ENCODE data around the gene KIF3C.
"Not testable (repeated sequence)": the region's sequence is repeated elsewhere in the genome, so short reads cannot be mapped to it uniquely, and the experiment has no call there.

Gene KIF3C

DNA sequence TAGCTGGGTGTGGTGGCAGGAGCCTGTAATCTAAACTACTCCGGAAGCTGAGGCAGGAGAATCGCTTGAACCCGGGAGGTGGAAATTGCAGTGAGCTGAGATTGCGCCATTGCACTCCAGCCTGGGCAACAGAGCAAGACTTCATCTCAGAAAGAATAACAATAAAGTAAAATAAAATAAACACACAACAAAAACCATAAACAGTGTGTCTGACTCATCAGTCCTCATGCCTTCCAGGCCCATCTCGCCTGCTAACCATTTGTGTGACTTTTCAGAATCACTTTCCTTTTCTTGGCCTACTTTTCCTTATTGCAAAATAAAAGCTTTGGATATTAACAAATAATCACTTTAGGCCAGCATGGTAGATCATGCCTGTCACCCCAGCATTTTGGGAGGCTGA is 62.0 kb downstream of the KIF3C start:
- Mint-ChIP-seq H3K4me1 (peaks cover 10% of the 10 kb centered on the region), H3K36me3 (no peaks in the 10 kb centered on the region), H3K9me3 (no peaks in the 10 kb centered on the region), H3K27ac (no peak overlapping the region), H3K4me3 (no peak overlapping the region), H3K27me3 (no peaks in the 10 kb centered on the region)

DNA sequence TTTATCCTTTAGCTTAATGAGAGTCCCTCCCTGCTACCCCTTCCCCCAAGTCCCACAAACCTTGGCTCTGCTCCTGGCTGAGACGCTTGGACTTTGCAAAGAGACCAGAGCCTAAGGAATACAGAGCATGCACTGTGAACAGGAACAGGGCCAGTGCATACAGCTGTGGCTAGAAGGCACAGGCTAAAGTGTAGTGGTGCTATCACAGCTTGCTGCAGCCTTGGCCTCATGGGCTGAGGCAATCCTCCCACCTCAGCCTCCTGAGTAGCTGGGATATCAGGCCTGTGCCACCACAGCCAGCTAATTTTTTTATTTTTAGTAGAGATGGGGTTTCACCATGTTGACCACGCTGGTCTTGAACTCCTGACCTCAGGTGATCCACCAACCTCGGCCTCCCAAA is 64.5 kb downstream of the KIF3C start:
- Mint-ChIP-seq H3K9me3 (no peaks in the 10 kb centered on the region), H3K4me1 (peaks cover 14% of the 10 kb centered on the region), H3K36me3 (no peaks in the 10 kb centered on the region), H3K4me3 (no peak overlapping the region), H3K27ac (no peak overlapping the region), H3K27me3 (no peaks in the 10 kb centered on the region)

DNA sequence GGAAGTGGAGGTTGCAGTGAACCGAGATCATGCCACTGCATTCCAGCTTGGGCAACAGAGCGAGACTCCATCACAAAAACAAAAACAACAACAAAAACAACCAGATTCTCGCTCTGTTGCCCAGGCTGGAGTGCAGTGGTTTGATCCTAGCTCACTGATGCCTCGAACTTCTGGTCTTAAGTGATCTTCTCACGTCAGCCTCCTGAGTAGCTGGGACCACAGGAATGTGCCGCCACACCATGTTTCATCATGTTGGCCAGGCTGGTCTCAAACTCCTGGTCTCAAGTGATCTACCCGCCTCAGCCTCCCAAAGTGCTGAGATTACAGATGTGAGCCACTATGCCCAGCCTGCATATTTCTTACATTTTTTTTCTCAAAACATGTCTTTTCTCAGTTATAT is 64.9 kb downstream of the KIF3C start:
- H3K27ac Mint-ChIP-seq, H3K27me3 Mint-ChIP-seq, H3K4me3 Mint-ChIP-seq, H3K9me3 Mint-ChIP-seq, H3K36me3 Mint-ChIP-seq: not testable (repeated sequence)
- H3K4me1 Mint-ChIP-seq: peaks cover 14% of the 10 kb centered on the region

DNA sequence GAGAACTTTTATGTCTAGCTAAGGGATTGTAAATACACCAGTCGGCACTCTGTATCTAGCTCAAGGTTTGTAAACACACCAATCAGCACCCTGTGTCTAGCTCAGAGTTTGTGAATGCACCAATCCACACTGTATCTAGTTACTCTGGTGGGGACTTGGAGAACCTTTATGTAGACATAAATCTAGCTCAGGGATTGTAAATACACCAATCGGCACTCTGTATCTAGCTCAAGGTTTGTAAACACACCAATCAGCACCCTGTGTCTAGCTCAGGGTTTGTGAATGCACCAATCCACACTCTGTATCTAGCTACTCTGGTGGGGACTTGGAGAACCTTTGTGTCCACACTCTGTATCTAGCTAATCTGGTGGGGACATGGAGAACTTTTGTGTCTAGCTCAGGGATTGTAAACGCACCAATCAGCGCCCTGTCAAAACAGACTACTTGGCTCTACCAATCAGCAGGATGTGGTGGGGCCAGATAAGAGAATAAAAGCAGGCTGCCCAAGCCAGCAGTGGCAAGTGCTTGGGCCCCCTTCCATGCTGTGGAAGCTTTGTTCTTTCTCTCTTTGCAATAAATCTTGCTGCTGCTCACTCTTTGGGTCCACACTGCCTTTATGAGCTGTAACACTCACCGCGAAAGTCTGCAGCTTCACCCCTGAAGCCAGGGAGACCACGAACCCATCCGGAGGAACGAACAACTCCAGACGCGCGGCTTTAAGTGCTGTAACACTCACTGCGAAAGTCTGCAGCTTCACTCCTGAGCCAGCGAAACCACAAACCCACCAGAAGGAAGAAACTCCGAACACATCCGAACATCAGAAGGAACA is 66.1 kb downstream of the KIF3C start:
- H3K9me3 Mint-ChIP-seq, H3K27me3 Mint-ChIP-seq: not testable (repeated sequence)

DNA sequence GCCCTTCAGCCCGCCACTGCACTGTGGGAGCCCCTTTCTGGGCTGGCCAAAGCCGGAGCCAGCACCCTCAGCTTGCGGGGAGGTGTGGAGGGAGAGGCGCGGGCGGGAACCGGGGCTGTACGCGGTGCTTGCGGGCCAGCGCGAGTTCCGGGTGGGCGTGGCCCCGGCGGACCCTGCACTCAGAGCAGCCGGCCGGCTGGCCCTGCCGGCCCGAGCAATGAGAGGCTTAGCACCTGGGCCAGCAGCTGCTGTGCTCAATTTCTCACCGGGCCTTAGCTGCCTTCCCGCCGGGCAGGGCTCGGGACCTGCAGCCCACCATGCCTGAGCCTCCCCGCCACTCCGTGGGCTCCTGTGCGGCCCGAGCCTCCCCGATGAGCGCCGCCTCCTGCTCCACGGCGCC is 66.9 kb downstream of the KIF3C start:
- peaks cover 14% of the 10 kb centered on the region for H3K4me1 Mint-ChIP-seq
- not testable (repeated sequence) for H3K36me3 Mint-ChIP-seq, H3K27ac Mint-ChIP-seq, H3K9me3 Mint-ChIP-seq, H3K27me3 Mint-ChIP-seq, H3K4me3 Mint-ChIP-seq

More for the DNA sequence above, 66.1 kb downstream of the KIF3C start:
- peak overlapping the region; percentile 16 for H3K27ac Mint-ChIP-seq
- H3K36me3 Mint-ChIP-seq: not testable (repeated sequence)
- H3K4me3 Mint-ChIP-seq: peak overlapping the region; percentile 83
- peaks cover 14% of the 10 kb centered on the region for H3K4me1 Mint-ChIP-seq

GRCh38 chr2:25913696-25913973 is 68.7 kb downstream of the KIF3C start:
- not testable (repeated sequence) for H3K4me3 Mint-ChIP-seq, H3K9me3 Mint-ChIP-seq, H3K27me3 Mint-ChIP-seq, H3K36me3 Mint-ChIP-seq, H3K27ac Mint-ChIP-seq
- H3K4me1 Mint-ChIP-seq: peaks cover 14% of the 10 kb centered on the region

DNA sequence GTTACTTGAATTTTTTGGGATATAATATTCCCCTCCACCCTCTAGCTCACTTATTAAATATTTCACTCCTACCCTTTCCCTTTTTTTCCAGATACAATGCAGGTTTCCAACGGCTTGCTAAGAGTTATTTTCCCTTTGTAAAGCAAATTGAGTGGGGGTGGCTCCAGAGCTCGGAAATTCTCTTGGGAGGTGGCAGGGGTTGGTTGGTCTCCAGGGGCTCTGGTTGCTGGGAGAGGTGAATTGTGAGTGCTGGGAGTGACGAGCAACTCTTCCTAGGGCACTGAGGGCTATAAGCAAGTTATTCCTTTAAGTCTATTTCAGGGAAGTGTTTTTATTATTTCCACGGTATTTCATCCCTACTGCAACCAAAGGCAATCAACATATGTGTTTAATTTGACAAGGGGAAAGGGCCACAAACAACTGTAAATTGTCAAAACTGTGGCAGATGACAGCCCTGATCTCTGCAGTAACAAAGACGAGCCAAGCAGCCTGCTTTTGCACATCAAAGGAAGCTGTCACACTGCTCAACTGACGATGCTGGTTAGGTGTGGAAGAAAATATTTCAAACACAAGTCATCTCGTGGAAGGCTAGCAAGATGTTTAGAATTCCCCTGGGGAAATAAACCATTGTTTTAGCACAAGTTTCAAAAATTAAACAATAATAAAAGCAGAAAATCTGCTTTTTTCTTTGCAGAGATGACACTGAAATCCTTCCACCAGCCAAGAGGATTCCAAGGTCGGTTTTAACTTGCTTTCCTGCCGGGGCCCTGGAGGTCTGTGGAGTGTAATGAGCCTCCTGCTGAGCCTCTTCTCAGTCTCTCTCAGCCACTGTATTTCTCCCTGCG is 69.2 kb downstream of the KIF3C start:
- H3K27me3 Mint-ChIP-seq: no peaks in the 10 kb centered on the region
- no peak overlapping the region for H3K4me3 Mint-ChIP-seq
- H3K9me3 Mint-ChIP-seq: no peaks in the 10 kb centered on the region
- H3K4me1 Mint-ChIP-seq: peaks cover 14% of the 10 kb centered on the region
- H3K36me3 Mint-ChIP-seq: no peaks in the 10 kb centered on the region
- no peak overlapping the region for H3K27ac Mint-ChIP-seq

DNA sequence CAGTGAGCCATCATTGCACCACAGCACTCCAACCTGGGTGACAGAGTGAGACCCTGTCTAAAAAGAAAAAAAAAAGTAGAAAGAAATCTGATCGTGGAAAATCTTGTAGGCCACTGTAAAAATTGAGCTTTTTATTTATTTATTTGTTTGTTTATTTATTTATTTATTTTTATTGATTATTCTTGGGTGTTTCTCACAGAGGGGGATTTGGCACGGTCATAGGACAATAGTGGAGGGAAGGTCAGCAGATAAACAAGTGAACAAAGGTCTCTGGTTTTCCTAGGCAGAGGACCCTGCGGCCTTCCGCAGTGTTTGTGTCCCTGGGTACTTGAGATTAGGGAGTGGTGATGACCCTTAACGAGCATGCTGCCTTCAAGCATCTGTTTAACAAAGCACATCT is 72.7 kb downstream of the KIF3C start:
- H3K4me1 Mint-ChIP-seq, H3K36me3 Mint-ChIP-seq, H3K27ac Mint-ChIP-seq, H3K27me3 Mint-ChIP-seq, H3K9me3 Mint-ChIP-seq, H3K4me3 Mint-ChIP-seq: not testable (repeated sequence)

- Mint-ChIP-seq H3K36me3 (no peaks in the 10 kb centered on the region), H3K27me3 (peaks cover 1% of the 10 kb centered on the region), H3K4me3 (no peak overlapping the region), H3K4me1 (no peaks in the 10 kb centered on the region), H3K27ac (no peak overlapping the region), H3K9me3 (no peaks in the 10 kb centered on the region)
Observed at GRCh38 chr2:25905126-25905525, 77.2 kb downstream of the KIF3C start.

- Mint-ChIP-seq H3K36me3 (no peaks in the 10 kb centered on the region), H3K27ac (no peak overlapping the region), H3K9me3 (no peaks in the 10 kb centered on the region), H3K4me3 (no peak overlapping the region), H3K4me1 (no peaks in the 10 kb centered on the region), H3K27me3 (peaks cover 1% of the 10 kb centered on the region)
Observed at GRCh38 chr2:25903216-25903776, 79.0 kb downstream of the KIF3C start.

DNA sequence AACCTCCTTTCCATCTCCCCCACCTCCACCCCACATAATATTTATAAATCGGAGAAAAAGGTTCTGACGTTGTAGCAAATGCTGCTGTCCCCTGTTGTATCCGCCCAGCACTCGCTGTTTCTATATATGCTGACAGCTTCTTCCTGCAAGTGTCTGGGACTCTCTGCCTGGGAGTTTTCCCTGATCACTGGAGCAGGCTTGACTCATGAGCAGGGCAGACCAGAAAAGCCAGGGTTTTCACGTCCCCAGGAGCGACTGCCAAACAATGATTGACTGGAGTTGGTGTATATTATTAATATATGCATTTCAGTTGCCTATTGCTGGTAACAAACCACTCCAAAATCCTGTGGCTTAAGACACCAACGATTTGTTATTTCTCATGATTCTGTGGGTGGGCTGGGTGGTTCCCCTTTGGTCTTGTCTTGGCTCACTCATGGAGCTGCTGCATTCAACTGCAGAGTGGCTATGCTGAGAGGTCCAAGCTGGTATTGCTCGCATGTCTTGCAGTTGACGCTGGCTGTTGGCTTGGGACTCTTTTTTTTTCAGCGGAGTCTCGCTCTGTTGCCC is 82.8 kb downstream of the KIF3C start:
- Mint-ChIP-seq H3K4me1 (no peaks in the 10 kb centered on the region), H3K27me3 (no peaks in the 10 kb centered on the region), H3K4me3 (no peak overlapping the region), H3K9me3 (no peaks in the 10 kb centered on the region), H3K27ac (no peak overlapping the region), H3K36me3 (no peaks in the 10 kb centered on the region)

DNA sequence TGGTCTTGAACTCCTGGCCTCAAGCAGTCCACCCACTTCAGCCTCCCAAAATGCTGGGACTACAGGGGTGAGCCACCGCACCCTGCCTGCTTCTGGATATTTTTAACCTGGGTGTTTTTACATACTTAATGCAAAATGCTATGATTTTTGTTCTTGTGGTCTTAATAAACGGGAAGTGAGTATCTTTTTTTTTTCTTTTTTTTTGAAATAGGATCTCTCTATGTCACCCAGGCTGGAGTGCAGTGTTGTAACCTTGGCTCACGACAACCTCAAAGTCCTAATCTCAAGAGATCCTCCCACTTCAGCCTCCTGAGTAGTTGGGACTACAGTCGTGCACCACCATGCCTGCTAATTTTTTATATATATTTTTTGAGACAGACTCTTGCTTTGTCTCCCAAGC is 84.8 kb downstream of the KIF3C start:
- H3K27me3 Mint-ChIP-seq: no peaks in the 10 kb centered on the region
- H3K36me3 Mint-ChIP-seq: no peaks in the 10 kb centered on the region

DNA sequence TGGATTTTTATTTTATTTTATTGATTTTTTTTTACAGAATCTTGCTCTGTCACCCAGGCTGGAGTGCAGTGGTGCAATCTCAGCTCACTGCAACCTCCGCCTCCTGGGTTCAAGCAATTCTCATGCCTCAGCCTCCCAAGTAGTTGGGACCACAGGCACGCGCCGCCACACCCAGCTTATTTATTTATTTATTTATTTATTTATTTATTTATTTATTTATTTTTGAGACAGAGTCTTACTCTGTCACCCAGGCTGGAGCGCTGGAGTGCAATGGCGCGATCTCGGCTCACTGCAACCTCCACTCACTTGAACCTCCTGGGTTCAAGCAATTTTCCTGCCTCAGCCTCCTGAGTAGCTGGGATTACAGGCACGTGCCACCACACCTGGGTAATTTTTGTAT is 86.0 kb downstream of the KIF3C start:
- not testable (repeated sequence) for H3K4me1 Mint-ChIP-seq, H3K27ac Mint-ChIP-seq, H3K36me3 Mint-ChIP-seq, H3K27me3 Mint-ChIP-seq, H3K4me3 Mint-ChIP-seq, H3K9me3 Mint-ChIP-seq

More for the DNA sequence above, 84.8 kb downstream of the KIF3C start:
- Mint-ChIP-seq H3K4me3 (no peak overlapping the region), H3K9me3 (no peaks in the 10 kb centered on the region), H3K4me1 (no peaks in the 10 kb centered on the region), H3K27ac (no peak overlapping the region)

DNA sequence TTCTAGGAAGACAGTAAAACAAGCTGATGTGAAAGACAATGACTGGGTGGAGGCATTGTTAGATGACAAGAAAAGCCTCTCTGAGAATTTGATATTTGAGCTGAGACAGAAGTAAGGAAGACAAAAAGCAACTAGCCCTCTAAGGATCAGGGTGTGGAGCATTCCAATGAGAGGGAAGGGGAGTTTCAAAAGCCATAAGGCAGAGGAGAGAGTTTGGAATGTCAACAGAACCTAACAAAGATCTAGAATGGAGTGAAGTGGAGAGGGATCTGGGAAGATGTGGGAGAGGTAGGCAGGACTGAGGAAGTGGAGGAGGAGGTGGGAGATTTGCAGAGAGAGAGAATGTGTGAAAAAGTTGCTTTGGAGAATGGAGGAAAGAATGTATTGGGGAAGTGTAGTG is 86.7 kb downstream of the KIF3C start:
- H3K27ac Mint-ChIP-seq: no peak overlapping the region
- no peaks in the 10 kb centered on the region for H3K9me3 Mint-ChIP-seq
- no peaks in the 10 kb centered on the region for H3K27me3 Mint-ChIP-seq
- no peak overlapping the region for H3K4me3 Mint-ChIP-seq
- H3K36me3 Mint-ChIP-seq: no peaks in the 10 kb centered on the region
- no peaks in the 10 kb centered on the region for H3K4me1 Mint-ChIP-seq

DNA sequence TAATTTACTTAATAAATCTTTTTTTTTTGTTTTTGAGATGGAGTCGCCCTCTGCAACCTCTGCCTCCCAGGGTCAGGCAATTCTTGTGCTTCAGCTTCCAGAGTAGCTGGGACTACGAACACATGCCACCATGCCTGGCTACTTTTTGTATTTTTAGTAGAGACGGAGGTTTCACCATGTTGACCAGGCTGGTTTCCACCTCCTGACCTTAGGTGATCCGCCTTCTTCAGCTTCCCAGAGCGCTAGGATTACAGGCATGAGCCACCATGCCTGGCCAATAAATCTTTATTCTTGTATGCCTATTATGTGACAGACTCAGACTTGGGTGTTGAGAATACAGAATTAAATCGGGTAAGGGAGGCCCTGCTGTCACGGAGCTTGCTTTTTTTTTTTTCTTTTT is 87.3 kb downstream of the KIF3C start:
- H3K9me3 Mint-ChIP-seq: no peaks in the 10 kb centered on the region
- no peak overlapping the region for H3K27ac Mint-ChIP-seq
- H3K27me3 Mint-ChIP-seq: no peaks in the 10 kb centered on the region

More for the DNA sequence above, 87.3 kb downstream of the KIF3C start:
- no peak overlapping the region for H3K4me3 Mint-ChIP-seq
- H3K36me3 Mint-ChIP-seq: no peaks in the 10 kb centered on the region
- H3K4me1 Mint-ChIP-seq: no peaks in the 10 kb centered on the region
